SK-N-SH (cell line): ENCODE measurements around the gene CHST6.

Source experiments
- EP300 ChIP-seq, 2 experiments: IDR thresholded peaks; 2 replicates each; pipeline versions ENCODE4 v1.4.0 to v1.6.1; 2012; ENCODE audit warnings: borderline replicate concordance in 1 of 2, low read depth in 1 of 2, low read length in 1 of 2
- FOXM1 ChIP-seq: IDR thresholded peaks from 2 replicates; pipeline ENCODE4 v1.4.0; 2012; ENCODE audit warnings: low read depth, mild to moderate bottlenecking
- NFIC ChIP-seq: IDR thresholded peaks from 2 replicates; pipeline ENCODE4 v1.4.0; 2012; ENCODE audit warnings: borderline replicate concordance
- POLR2AphosphoS5 ChIP-seq: IDR thresholded peaks from 2 replicates; pipeline ENCODE4 v1.6.1; 2012; ENCODE audit warnings: low read depth, low read length
- RAD21 ChIP-seq: IDR thresholded peaks from 2 replicates; pipeline ENCODE4 v1.6.1; 2012; ENCODE audit warnings: mild to moderate bottlenecking, low read length
- REST ChIP-seq: IDR thresholded peaks from 2 replicates; pipeline ENCODE4 v1.6.1; 2012; ENCODE audit warnings: mild to moderate bottlenecking, low read depth, low read length, moderate library complexity
- RFX5 ChIP-seq: IDR thresholded peaks from 2 replicates; pipeline ENCODE4 v1.6.1; 2012; ENCODE audit warnings: mild to moderate bottlenecking, improper control_type of control experiment, low read length
- RXRA ChIP-seq: IDR thresholded peaks from 2 replicates; pipeline ENCODE4 v1.4.0; 2012; ENCODE audit warnings: low read depth, mild to moderate bottlenecking, borderline replicate concordance
- TAF1 ChIP-seq: IDR thresholded peaks from 2 replicates; pipeline ENCODE4 v1.6.1; 2012; ENCODE audit warnings: low read depth, mild to moderate bottlenecking, low read length, moderate library complexity, borderline replicate concordance
- TEAD4 ChIP-seq: IDR thresholded peaks from 2 replicates; pipeline ENCODE4 v1.4.0; 2012; ENCODE audit warnings: mild to moderate bottlenecking, borderline replicate concordance; ENCODE audit not compliant: insufficient read depth
- USF1 ChIP-seq: IDR thresholded peaks from 2 replicates; pipeline ENCODE4 v1.4.0; 2012; ENCODE audit warnings: low read depth, borderline replicate concordance
- TF ChIP-seq, protein P1 (sequence below): fragments of 200-600 bp; sonication (generic); IDR thresholded peaks from 2 replicates; pipeline ENCODE4 v1.6.1; 2017; ENCODE audit warnings: antibody characterized with exemption, mild to moderate bottlenecking, moderate library complexity
- TF ChIP-seq, protein P2 (sequence below): IDR thresholded peaks from 2 replicates; pipeline ENCODE4 v1.4.0; 2012; ENCODE audit warnings: low read depth
- TF ChIP-seq, protein P3 (sequence below): IDR thresholded peaks from 2 replicates; pipeline ENCODE4 v1.4.0; 2012; ENCODE audit warnings: low read depth, borderline replicate concordance

GRCh38 chr16:75506107-75506506 is 10.9 kb upstream of the CHST6 start:
- TF ChIP-seq NFIC (no peak), EP300 (IDR thresholded peaks at IDR 0.05; ENCODE audit: borderline replicate concordance in 1 of 2, low read depth in 1 of 2, low read length in 1 of 2) (no peak), RAD21 (no peak), TAF1 (no peak), FOXM1 (no peak), REST (no peak), TEAD4 (no peak), RFX5 (no peak), USF1 (no peak), POLR2AphosphoS5 (no peak), RXRA (no peak)
- TF ChIP-seq, protein P1, sequence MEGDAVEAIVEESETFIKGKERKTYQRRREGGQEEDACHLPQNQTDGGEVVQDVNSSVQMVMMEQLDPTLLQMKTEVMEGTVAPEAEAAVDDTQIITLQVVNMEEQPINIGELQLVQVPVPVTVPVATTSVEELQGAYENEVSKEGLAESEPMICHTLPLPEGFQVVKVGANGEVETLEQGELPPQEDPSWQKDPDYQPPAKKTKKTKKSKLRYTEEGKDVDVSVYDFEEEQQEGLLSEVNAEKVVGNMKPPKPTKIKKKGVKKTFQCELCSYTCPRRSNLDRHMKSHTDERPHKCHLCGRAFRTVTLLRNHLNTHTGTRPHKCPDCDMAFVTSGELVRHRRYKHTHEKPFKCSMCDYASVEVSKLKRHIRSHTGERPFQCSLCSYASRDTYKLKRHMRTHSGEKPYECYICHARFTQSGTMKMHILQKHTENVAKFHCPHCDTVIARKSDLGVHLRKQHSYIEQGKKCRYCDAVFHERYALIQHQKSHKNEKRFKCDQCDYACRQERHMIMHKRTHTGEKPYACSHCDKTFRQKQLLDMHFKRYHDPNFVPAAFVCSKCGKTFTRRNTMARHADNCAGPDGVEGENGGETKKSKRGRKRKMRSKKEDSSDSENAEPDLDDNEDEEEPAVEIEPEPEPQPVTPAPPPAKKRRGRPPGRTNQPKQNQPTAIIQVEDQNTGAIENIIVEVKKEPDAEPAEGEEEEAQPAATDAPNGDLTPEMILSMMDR: no peak
- TF ChIP-seq, protein P2, sequence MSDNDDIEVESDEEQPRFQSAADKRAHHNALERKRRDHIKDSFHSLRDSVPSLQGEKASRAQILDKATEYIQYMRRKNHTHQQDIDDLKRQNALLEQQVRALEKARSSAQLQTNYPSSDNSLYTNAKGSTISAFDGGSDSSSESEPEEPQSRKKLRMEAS: no peak
- TF ChIP-seq, protein P3, sequence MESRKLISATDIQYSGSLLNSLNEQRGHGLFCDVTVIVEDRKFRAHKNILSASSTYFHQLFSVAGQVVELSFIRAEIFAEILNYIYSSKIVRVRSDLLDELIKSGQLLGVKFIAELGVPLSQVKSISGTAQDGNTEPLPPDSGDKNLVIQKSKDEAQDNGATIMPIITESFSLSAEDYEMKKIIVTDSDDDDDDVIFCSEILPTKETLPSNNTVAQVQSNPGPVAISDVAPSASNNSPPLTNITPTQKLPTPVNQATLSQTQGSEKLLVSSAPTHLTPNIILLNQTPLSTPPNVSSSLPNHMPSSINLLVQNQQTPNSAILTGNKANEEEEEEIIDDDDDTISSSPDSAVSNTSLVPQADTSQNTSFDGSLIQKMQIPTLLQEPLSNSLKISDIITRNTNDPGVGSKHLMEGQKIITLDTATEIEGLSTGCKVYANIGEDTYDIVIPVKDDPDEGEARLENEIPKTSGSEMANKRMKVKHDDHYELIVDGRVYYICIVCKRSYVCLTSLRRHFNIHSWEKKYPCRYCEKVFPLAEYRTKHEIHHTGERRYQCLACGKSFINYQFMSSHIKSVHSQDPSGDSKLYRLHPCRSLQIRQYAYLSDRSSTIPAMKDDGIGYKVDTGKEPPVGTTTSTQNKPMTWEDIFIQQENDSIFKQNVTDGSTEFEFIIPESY: no peak
